Effector memory CD4-positive, alpha-beta T cell (primary cell): Measurements from ENCODE around the gene CEBPZ.

Experiments
- DNase-seq, 3 donors: peaks; one replicate each; pipeline ENCODE4 v3.0.0-alpha.2; 2020
- H3K27ac ChIP-seq: 2 replicates; pipeline ENCODE4 v1.7.0; 2013; ENCODE audit warnings: mild to moderate bottlenecking, low read length, moderate library complexity; ENCODE audit not compliant: insufficient read depth, poor library complexity, severe bottlenecking
- H3K27me3 ChIP-seq: replicated peaks from 2 replicates; pipeline ENCODE4 v1.7.0; 2013; ENCODE audit warnings: mild to moderate bottlenecking, low read length; ENCODE audit not compliant: insufficient read depth, control insufficient read depth, poor library complexity, severe bottlenecking
- H3K36me3 ChIP-seq: 2 replicates; pipeline ENCODE4 v1.7.0; 2013; ENCODE audit warnings: mild to moderate bottlenecking, low read length, moderate library complexity; ENCODE audit not compliant: control insufficient read depth, insufficient read depth
- H3K4me1 ChIP-seq: 2 replicates; pipeline ENCODE4 v1.7.0; 2013; ENCODE audit warnings: low read length, mild to moderate bottlenecking; ENCODE audit not compliant: control insufficient read depth, insufficient read depth, poor library complexity, severe bottlenecking
- H3K4me3 ChIP-seq: 2 replicates; pipeline ENCODE4 v1.7.0; 2013; ENCODE audit warnings: low read length, low read depth, mild to moderate bottlenecking; ENCODE audit not compliant: insufficient read depth, poor library complexity, severe bottlenecking
- H3K9me3 ChIP-seq: 2 replicates; pipeline ENCODE4 v1.7.0; 2013; ENCODE audit warnings: mild to moderate bottlenecking, low read length, moderate library complexity; ENCODE audit not compliant: control insufficient read depth
- total RNA-seq, 3 donors: gene quantifications; one replicate each; lab custom pipeline; 2026; lab: John Stamatoyannopoulos, UW

The CEBPZ gene
- total RNA-seq = 109 to 151 (median 111) reads per million in 3 donors

GRCh38 chr2:37231241-37232130, at the start of gene CEBPZ, which contains the start of gene NDUFAF7:
CEBPZ (minus strand) TSS chr2:37231596; CDS start chr2:37231567, 29 bp downstream.
NDUFAF7 (plus strand) TSS chr2:37231658; CDS start chr2:37231706, 48 bp downstream.
- H3K36me3 ChIP-seq = peaks cover 18% of the 10 kb centered on the region
- DNase-seq = peak; percentile 76 to 83 (median 82)
- H3K27me3 ChIP-seq = no peaks in the 10 kb centered on the region
- H3K9me3 ChIP-seq = no peaks in the 10 kb centered on the region
- peaks cover 20% of the 10 kb centered on the region for H3K4me1 ChIP-seq
- peak within 1 kb of the TSS; percentile 92 for H3K27ac ChIP-seq
- H3K4me3 ChIP-seq = peak within 1 kb of the TSS; percentile 71

DNA sequence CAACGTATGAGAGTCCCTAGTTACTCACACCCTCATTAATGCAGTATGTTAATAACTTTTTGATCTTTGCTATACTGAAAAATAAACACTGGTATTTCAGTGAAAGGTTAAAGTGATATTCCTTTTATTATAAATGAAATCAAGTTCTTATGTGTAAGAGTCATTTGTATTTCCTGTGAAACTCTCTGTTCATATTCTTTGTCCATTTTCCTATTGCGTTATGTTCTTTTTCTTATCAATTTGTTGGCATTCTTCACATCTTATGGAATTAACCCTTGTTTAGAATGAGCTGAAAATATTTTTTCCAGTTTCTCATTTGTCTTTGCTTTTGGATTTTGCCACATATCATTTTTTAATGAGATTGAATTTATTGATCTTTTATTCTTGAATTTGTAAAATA, 44.9 kb upstream of the CEBPZ start:
- Histone ChIP-seq H3K27me3 (no peaks in the 10 kb centered on the region), H3K4me1 (no peaks in the 10 kb centered on the region), H3K9me3 (no peaks in the 10 kb centered on the region), H3K4me3 (no peak overlapping the region), H3K36me3 (peaks cover 24% of the 10 kb centered on the region), H3K27ac (no peak overlapping the region)
- DNase-seq = no peak

- no peaks in the 10 kb centered on the region for H3K27me3 ChIP-seq
- peaks cover 21% of the 10 kb centered on the region for H3K36me3 ChIP-seq
- no peaks in the 10 kb centered on the region for H3K4me1 ChIP-seq
- H3K4me3 ChIP-seq = no peak overlapping the region
- H3K27ac ChIP-seq = no peak overlapping the region
- no peaks in the 10 kb centered on the region for H3K9me3 ChIP-seq
- no peak for DNase-seq
Measured at GRCh38 chr2:37274359-37274965, 43.1 kb upstream of the CEBPZ start.

DNA sequence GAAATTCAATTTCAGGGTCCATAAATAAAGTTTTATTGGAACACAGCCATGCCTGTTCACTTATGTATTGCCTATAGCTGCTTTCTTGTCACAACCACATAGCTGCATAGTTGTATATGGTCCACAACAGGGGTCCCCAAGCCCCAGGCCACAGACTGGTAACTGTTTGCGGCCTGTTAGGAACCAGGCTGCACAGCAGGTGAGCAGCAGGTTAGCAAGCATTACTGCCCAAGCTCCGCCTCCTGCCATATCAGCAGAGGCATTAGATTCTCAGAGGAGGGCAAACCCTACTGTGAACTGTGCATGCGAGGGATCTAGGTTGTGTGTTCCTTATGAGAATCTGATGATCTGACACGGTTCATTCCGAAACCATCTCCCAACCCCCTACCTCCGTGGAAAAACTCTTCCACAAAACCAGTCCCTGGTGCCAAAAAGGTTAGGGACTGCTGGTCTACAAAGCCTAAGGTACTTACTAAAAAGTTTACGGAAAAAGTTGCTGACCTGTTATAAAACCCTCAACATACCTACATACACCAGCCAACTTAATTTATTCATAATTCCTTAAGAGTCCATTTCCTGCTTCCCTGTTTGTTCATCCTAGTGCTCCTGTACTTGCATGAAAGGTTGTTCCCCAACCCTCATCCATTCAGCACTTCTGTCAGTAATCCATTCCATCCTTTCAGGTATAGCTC, 40.1 kb upstream of the CEBPZ start:
- Histone ChIP-seq H3K27me3 (no peaks in the 10 kb centered on the region), H3K9me3 (no peaks in the 10 kb centered on the region), H3K27ac (no peak overlapping the region), H3K4me3 (no peak overlapping the region), H3K36me3 (peaks cover 30% of the 10 kb centered on the region), H3K4me1 (no peaks in the 10 kb centered on the region)
- DNase-seq = no peak

DNA sequence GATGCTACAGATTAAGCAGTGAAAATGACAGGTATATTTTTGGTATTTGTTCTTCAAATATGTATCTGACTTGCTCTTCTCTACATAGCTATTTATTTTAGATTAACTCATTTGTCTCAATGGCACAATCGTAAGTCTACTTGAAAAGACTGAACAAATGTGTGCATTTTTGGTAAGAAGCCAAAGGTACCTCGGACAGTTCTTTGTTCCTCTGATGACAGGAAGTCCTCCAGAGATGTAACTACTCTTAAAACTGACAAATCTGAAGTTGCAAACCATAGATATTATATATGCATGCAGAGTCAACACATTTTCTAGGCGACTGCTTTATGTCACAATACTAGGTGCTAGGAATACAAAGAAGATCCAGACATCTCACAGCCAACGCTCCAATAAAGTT, 36.7 kb upstream of the CEBPZ start:
- no peak for DNase-seq
- peaks cover 30% of the 10 kb centered on the region for H3K36me3 ChIP-seq
- H3K9me3 ChIP-seq = no peaks in the 10 kb centered on the region

GRCh38 chr2:37267685-37268084, 36.3 kb upstream of the CEBPZ start:
- H3K9me3 ChIP-seq = no peaks in the 10 kb centered on the region
- no peak overlapping the region for H3K27ac ChIP-seq
- no peak overlapping the region for H3K4me3 ChIP-seq
- no peaks in the 10 kb centered on the region for H3K4me1 ChIP-seq
- no peaks in the 10 kb centered on the region for H3K27me3 ChIP-seq
- peaks cover 30% of the 10 kb centered on the region for H3K36me3 ChIP-seq
- no peak for DNase-seq

More for the DNA sequence above, 36.7 kb upstream of the CEBPZ start:
- Histone ChIP-seq H3K4me3 (no peak overlapping the region), H3K4me1 (no peaks in the 10 kb centered on the region), H3K27ac (no peak overlapping the region), H3K27me3 (no peaks in the 10 kb centered on the region)

DNA sequence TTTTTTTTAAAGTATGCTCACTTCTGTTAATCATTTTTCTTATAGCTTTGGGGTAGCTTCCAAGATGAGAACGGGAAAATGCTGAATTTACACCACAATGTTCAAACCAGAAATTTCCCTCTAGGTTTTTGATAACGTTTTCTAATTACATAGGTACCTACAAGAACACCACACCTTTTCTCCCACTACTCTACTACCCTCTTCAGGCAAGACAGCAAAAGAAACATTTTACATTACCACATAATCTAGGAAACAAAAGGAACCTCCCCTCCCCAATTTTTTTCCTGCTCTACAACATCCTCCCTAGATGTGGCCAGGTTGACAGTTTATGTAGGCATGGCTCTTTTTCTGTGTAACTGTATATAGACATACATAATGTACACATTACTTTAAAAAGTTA, 32.4 kb upstream of the CEBPZ start:
- Histone ChIP-seq H3K4me3 (no peak overlapping the region), H3K27ac (no peak overlapping the region), H3K4me1 (no peaks in the 10 kb centered on the region), H3K36me3 (peaks cover 24% of the 10 kb centered on the region), H3K9me3 (no peaks in the 10 kb centered on the region), H3K27me3 (no peaks in the 10 kb centered on the region)
- DNase-seq = no peak

- Histone ChIP-seq H3K36me3 (peaks cover 19% of the 10 kb centered on the region), H3K27ac (no peak overlapping the region), H3K27me3 (no peaks in the 10 kb centered on the region), H3K9me3 (no peaks in the 10 kb centered on the region), H3K4me1 (no peaks in the 10 kb centered on the region), H3K4me3 (no peak overlapping the region)
- DNase-seq = no peak
Measured at GRCh38 chr2:37262522-37262921, 31.1 kb upstream of the CEBPZ start.

DNA sequence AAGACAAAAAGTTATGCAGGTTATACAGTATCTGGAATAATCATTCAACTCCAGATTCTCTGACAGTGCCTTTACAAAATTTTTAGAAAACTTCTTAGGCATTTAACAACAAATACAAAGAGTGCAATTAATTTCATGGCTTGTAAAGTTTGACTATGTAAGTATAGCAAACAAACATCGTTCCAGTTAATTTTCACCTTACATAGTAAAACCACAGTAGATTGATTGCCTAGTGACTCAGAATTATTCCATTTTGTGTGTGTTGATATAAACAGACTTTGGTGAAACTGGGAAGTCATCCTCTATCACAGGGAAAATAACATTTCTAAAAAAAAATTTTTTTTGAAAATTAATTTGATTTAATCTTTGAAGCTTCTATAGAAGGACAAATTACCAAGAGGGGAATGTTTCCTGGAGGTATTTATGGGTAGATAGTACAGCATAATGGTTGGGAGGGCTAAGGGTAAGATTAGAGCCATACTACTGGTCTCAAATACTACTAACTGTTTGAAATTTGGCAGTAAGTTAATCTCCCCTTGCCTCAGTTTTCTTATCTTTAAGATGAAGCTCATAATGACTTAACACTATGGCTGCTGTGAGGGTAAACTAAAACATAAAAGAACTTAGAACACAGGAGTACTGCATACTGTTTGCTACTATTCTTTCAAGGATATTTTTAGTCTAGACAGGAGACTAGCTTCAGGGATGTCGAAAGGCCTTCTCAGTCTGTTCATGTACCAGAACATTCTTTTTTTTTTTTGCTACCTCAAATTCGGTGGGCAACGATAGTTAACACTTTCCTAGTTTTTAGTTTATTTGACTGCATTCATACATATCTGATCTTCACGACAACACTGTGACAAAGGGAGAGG, 19.7 kb upstream of the CEBPZ start:
- no peak for DNase-seq
- H3K36me3 ChIP-seq = peaks cover 75% of the 10 kb centered on the region
- H3K4me1 ChIP-seq = no peaks in the 10 kb centered on the region
- H3K4me3 ChIP-seq = no peak overlapping the region
- H3K27me3 ChIP-seq = no peaks in the 10 kb centered on the region
- H3K9me3 ChIP-seq = no peaks in the 10 kb centered on the region
- H3K27ac ChIP-seq = no peak overlapping the region
